HG03175 (cell line): ENCODE results near the gene SLX4IP.

ENCODE experiments used
- ATAC-seq: cut with Tn5 transposase; IDR thresholded peaks from one replicate; pipeline ENCODE4 v1.9.1; 2021; ENCODE audit warnings: mild to moderate bottlenecking, moderate library complexity; ENCODE audit not compliant: unreplicated experiment

The SLX4IP gene

GRCh38 chr20:10427060-10427692 is 7.9 kb upstream of the SLX4IP start:
- no peak for ATAC-seq

GRCh38 chr20:10428008-10428407 is 7.1 kb upstream of the SLX4IP start:
- peak; percentile 31 for ATAC-seq

- no peak for ATAC-seq
Measured at GRCh38 chr20:10429443-10429981, 5.6 kb upstream of the SLX4IP start.

- ATAC-seq, result no peak
Measured at GRCh38 chr20:10430000-10430466, 5.1 kb upstream of the SLX4IP start.

- ATAC-seq, result no peak
Measured at GRCh38 chr20:10430704-10431103, 4.4 kb upstream of the SLX4IP start.

- ATAC-seq, result no peak
Measured at GRCh38 chr20:10432079-10432478, 3.0 kb upstream of the SLX4IP start.

- no peak for ATAC-seq
Measured at GRCh38 chr20:10433014-10433622, 2.0 kb upstream of the SLX4IP start.

- peak; percentile 59 for ATAC-seq
Measured at GRCh38 chr20:10433623-10434466, 1.3 kb upstream of the SLX4IP start, which contains the start of gene MKKS. TSS of gene MKKS (minus strand) at chr20:10434222. CDS start at chr20:10413514, 20,708 bp downstream.

GRCh38 chr20:10434467-10434831 is 656 bp upstream of the SLX4IP start:
- ATAC-seq, result peak; percentile 31

GRCh38 chr20:10436053-10436699 is 1.1 kb downstream of the SLX4IP start:
- ATAC-seq, result no peak

GRCh38 chr20:10438217-10438616 is 3.1 kb downstream of the SLX4IP start:
- no peak for ATAC-seq

- ATAC-seq, result no peak
Measured at GRCh38 chr20:10443936-10444335, 8.8 kb downstream of the SLX4IP start.

GRCh38 chr20:10445758-10446157 is 10.7 kb downstream of the SLX4IP start:
- ATAC-seq, result no peak

- peak; percentile 99 for ATAC-seq
Measured at GRCh38 chr20:10447028-10447427, 11.9 kb downstream of the SLX4IP start.

GRCh38 chr20:10448270-10449156 is 13.4 kb downstream of the SLX4IP start:
- ATAC-seq, result no peak

- ATAC-seq, result no peak
Measured at GRCh38 chr20:10449270-10449669, 14.2 kb downstream of the SLX4IP start.

GRCh38 chr20:10453241-10453640 is 18.1 kb downstream of the SLX4IP start:
- ATAC-seq, result peak; percentile 93

GRCh38 chr20:10454151-10454750 is 19.1 kb downstream of the SLX4IP start:
- ATAC-seq, result no peak

- ATAC-seq, result no peak
Measured at GRCh38 chr20:10461495-10461894, 26.4 kb downstream of the SLX4IP start.

- ATAC-seq, result no peak
Measured at GRCh38 chr20:10462516-10462915, 27.4 kb downstream of the SLX4IP start.
